Stimulated activated CD8-positive, alpha-beta memory T cell treated with anti-CD3 and anti-CD28 coated beads, Interleukin-15, amount 100 ng/mL, for 1 hour (primary cell): ENCODE measurements around the gene CHST3.
"Not testable (repeated sequence)": the region's sequence is repeated elsewhere in the genome, so short reads cannot be mapped to it uniquely, and the experiment has no call there.

Source experiments
- DNase-seq: peaks from one replicate; pipeline ENCODE4 v3.0.0-alpha.2; 2020; ENCODE audit warnings: low read depth

Gene CHST3

GRCh38 chr10:71973777-71974488 lies 9.7 kb downstream of the CHST3 start:
- DNase-seq, result no peak

GRCh38 chr10:71974489-71975021 lies 10.4 kb downstream of the CHST3 start:
- DNase-seq, result no peak

- no peak for DNase-seq
These were observed 11.1 kb downstream of the CHST3 start for GRCh38 chr10:71975087-71975870.

- no peak for DNase-seq
These were observed 11.9 kb downstream of the CHST3 start for GRCh38 chr10:71975871-71976725.

GRCh38 chr10:71977614-71977903 lies 13.4 kb downstream of the CHST3 start:
- DNase-seq, result not testable (repeated sequence)

- no peak for DNase-seq
These were observed 14.3 kb downstream of the CHST3 start for GRCh38 chr10:71978476-71978875.

- no peak for DNase-seq
These were observed 14.9 kb downstream of the CHST3 start for GRCh38 chr10:71978988-71979691.

- DNase-seq, result no peak
These were observed 15.5 kb downstream of the CHST3 start for GRCh38 chr10:71979692-71980062.

- no peak for DNase-seq
These were observed 16.2 kb downstream of the CHST3 start for GRCh38 chr10:71980181-71981014.

- DNase-seq, result no peak
These were observed 17.1 kb downstream of the CHST3 start for GRCh38 chr10:71981015-71981875.

- DNase-seq, result no peak
These were observed 17.7 kb downstream of the CHST3 start for GRCh38 chr10:71981876-71982230.

GRCh38 chr10:71982269-71983178 lies 18.3 kb downstream of the CHST3 start:
- DNase-seq, result no peak

- no peak for DNase-seq
These were observed 20.1 kb downstream of the CHST3 start for GRCh38 chr10:71984126-71984808.

GRCh38 chr10:71984809-71985388 lies 20.7 kb downstream of the CHST3 start:
- DNase-seq, result no peak

- no peak for DNase-seq
These were observed 21.5 kb downstream of the CHST3 start for GRCh38 chr10:71985542-71986250.

GRCh38 chr10:71988895-71989294 lies 24.7 kb downstream of the CHST3 start:
- not testable (repeated sequence) for DNase-seq
